Measurements from ENCODE around the gene TTLL3. TPM values are rescaled to one million over a fixed set of nuclear protein-coding genes. Genes with fewer than 3 reads are reported as not detected.

Gene TTLL3
- total RNA-seq, 1 donor: 34.3 TPM

DNA sequence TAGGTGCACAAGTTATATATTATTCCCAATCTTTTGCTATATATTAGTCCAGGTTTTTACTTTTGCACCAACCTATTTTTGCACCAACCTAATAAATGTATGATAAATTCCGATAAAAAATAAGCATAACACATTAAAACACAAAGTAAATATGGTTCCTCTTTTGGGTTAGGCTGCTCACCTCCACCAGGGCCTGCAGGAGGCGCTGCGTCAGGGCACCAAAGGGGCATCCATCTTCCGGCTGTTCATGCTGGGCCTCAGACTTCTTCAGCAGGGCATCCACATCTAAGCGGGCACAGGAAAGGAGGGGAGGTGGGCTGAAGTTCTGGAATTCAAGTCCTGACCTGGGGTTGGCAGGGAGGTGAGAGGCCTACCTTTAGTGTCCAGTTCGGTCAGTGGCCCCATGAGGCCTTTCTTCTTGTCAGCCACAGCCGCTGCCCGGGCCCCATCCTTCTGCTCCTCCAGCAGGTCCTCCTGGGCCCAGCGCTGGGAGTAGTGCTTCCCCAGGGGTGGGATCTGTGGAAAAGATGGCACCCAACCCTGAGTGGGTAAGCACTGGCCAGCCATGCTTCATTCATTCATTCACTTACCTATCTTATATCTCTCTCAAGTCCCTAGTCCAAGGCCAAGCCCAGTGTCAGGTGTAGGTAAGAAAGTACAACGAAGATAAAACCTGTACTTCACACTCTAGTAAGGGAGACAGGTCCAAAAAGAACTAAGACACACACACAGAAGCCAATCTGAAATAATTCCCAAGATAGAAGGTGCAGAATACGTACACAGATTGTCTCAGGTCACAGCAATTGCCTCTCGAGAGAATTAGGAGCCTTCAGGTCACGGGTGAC lies 23.0 kb upstream of the TTLL3 start:
- TF ChIP-seq, protein P1, sequence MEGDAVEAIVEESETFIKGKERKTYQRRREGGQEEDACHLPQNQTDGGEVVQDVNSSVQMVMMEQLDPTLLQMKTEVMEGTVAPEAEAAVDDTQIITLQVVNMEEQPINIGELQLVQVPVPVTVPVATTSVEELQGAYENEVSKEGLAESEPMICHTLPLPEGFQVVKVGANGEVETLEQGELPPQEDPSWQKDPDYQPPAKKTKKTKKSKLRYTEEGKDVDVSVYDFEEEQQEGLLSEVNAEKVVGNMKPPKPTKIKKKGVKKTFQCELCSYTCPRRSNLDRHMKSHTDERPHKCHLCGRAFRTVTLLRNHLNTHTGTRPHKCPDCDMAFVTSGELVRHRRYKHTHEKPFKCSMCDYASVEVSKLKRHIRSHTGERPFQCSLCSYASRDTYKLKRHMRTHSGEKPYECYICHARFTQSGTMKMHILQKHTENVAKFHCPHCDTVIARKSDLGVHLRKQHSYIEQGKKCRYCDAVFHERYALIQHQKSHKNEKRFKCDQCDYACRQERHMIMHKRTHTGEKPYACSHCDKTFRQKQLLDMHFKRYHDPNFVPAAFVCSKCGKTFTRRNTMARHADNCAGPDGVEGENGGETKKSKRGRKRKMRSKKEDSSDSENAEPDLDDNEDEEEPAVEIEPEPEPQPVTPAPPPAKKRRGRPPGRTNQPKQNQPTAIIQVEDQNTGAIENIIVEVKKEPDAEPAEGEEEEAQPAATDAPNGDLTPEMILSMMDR (IDR thresholded peaks at IDR 0.05; ENCODE audit: insufficient read depth, low read length): peak; percentile 52
- no peak for DNase-seq (ENCODE audit: low read depth)
- H3K4me3 ChIP-seq (ENCODE audit: low read depth, low read length): no peak overlapping the region

DNA sequence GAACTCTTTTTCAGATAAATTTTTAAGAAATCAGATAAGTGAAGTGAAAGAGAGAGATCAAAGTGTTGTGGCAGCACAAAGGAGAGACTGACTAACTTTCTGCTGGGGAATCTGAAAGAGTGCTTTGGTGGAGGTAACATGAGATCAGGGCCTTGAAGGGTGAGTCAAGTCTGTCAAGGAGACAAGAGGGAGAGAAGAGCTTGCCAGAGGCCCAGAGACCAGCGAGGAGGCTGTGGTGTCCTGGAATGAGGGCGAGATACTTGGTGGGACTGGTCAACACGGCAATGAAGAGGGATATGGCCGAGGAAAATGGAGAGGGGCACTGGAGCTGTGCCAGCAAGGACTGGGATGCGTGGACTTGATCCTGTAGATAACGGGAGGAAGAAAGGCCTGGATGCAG lies 22.3 kb upstream of the TTLL3 start:
- no peak overlapping the region for H3K4me3 ChIP-seq (ENCODE audit: low read depth, low read length)
- TF ChIP-seq, protein P1 (IDR thresholded peaks at IDR 0.05; ENCODE audit: insufficient read depth, low read length): no peak
- DNase-seq (ENCODE audit: low read depth): no peak

DNA sequence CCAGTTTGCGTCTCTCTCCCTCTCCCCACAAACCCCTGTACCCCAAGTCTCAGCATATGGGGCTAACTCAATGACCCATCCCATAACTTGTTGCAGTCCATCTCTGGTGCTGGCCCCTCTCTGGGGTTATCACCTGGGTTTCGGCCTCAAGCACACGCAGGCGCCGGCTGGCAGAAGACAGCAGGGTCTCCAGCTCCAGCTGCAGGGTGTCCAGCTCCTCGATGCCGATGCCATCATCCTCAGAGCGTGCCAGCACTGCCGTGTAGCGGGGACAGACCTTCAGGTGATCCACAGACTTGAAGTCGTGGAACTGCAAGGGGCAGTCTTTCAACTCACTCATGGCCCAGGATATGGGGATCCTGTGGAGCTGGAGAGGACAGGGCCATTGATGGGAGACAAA lies 18.9 kb upstream of the TTLL3 start:
- peak overlapping the region; percentile 99 for H3K4me3 ChIP-seq (ENCODE audit: low read depth, low read length)
- TF ChIP-seq, protein P1 (IDR thresholded peaks at IDR 0.05; ENCODE audit: insufficient read depth, low read length): no peak
- no peak for DNase-seq (ENCODE audit: low read depth)

DNA sequence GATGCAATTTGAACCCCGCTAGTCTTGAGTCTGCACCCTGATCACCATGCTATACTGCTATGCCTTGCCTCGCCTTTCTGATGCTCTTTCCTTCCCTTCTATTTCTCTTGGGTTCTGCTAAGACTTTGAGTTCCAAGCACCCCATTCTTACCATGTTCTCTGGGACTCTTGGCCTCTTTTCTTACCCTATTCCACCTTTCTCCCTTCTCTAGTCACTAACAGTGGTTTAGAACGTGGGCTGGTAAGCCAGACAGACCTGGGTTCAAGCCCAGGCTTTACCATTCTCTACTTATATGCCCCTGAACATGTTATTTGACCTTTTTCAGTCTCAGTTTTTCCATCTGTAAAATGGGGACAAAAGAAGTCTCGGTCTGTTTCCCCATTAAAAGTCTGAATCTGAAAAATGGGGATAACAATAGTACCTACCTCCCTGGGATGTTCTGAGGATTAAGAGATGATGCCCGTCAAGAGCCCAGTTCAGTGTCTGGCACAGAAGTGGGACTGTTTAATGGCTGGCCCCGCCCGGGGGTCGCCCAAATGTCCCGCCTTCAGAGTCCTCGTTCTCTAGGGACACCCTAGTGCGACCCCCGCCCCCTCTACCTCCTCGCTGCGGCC lies 18.2 kb upstream of the TTLL3 start:
- no peak for DNase-seq (ENCODE audit: low read depth)
- peak overlapping the region; percentile 99 for H3K4me3 ChIP-seq (ENCODE audit: low read depth, low read length)
- TF ChIP-seq, protein P1 (IDR thresholded peaks at IDR 0.05; ENCODE audit: insufficient read depth, low read length): no peak

GRCh38 chr3:9792405-9793160 lies 17.5 kb upstream of the TTLL3 start, which contains the start of the genes ARPC4 and TADA3:
Gene ARPC4 (plus strand): TSS chr3:9793082. CDS start chr3:9793122, 40 bp downstream.
Gene TADA3 (minus strand): TSS chr3:9792473. CDS start chr3:9791466, 1,007 bp downstream.
- TF ChIP-seq, protein P1 (IDR thresholded peaks at IDR 0.05; ENCODE audit: insufficient read depth, low read length): peak; percentile 21
- peak within 1 kb of the TSS; percentile 99 for H3K4me3 ChIP-seq (ENCODE audit: low read depth, low read length)
- DNase-seq (ENCODE audit: low read depth): peak; percentile 98

DNA sequence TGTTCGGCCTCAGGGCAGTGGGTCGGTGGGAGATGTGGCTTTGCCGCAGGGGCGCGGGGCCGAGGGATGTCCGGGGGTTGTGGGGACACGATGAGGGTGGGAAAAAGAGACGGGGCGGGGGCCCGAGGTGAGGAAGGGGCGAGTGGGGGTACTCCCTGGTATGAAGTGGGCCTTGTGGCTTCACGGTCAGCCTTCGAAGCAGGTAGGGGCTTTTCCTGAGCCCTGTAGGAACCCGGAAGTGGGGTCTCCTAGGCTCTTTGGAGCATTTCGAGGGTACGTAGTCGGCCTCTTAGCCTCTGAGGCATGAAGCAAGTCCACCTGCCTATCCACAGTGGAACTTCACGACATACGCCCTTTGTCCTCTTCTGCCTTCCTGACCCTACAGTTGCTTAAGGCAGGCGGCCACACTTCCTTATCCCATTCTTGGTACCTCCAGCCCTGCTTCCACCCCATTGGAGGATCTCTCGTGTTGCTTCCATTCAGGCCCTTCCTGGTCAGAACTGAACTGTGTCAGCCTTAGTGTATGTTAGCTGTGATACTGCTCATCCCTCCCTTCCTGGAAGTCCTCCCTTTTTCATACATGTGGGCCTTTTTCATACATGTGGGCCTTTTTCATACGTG lies 16.8 kb upstream of the TTLL3 start:
- TF ChIP-seq, protein P1 (IDR thresholded peaks at IDR 0.05; ENCODE audit: insufficient read depth, low read length): peak; percentile 15
- peak; percentile 52 for DNase-seq (ENCODE audit: low read depth)

More for the DNA sequence above, 16.8 kb upstream of the TTLL3 start:
- peak overlapping the region; percentile 99 for H3K4me3 ChIP-seq (ENCODE audit: low read depth, low read length)
